Prostate gland (tissue), 2 donors: ENCODE results near the gene ATG7.

Source experiments
- CTCF ChIP-seq, 4 experiments: fragments of 200-600 bp in 2 of 4; fragments of 450-650 bp in 2 of 4; sonication (generic) in 2 of 4; IDR thresholded peaks; 1 replicate in 3 of 4; 2 replicates in 1 of 4; pipeline ENCODE4 v1.5.1; 2016 to 2019; ENCODE audit warnings: antibody characterized with exemption in 4 of 4, mild to moderate bottlenecking in 2 of 4, moderate library complexity in 2 of 4
- POLR2A ChIP-seq: fragments of 450-650 bp; IDR thresholded peaks from one replicate; pipeline ENCODE4 v1.6.1; 2016; ENCODE audit warnings: antibody characterized with exemption, mild to moderate bottlenecking
- POLR2AphosphoS5 ChIP-seq: sonication (generic); formaldehyde crosslinking; IDR thresholded peaks from one replicate; pipeline ENCODE4 v1.6.1; 2017; ENCODE audit warnings: antibody characterized with exemption

- TF ChIP-seq POLR2AphosphoS5 (no peak), CTCF (IDR thresholded peaks at IDR 0.05) (no peak), POLR2A (no peak)
These were observed 303.5 kb downstream of the ATG7 start for GRCh38 chr3:11575677-11576076.
